GM23248 (cell line): ENCODE data around the gene NINL.
"Not testable (repeated sequence)": the region's sequence is repeated elsewhere in the genome, so short reads cannot be mapped to it uniquely, and the experiment has no call there.

Experiments
- EZH2 ChIP-seq: fragments of 200-600 bp; sonication (generic); IDR thresholded peaks from 2 replicates; pipeline ENCODE4 v1.6.1; 2018; ENCODE audit warnings: antibody characterized with exemption, mild to moderate bottlenecking; ENCODE audit not compliant: insufficient read depth, poor library complexity, severe bottlenecking
- EZH2phosphoT487 ChIP-seq: fragments of 200-600 bp; sonication (generic); IDR thresholded peaks from 2 replicates; pipeline ENCODE4 v1.6.1; 2018; ENCODE audit warnings: antibody characterized with exemption, moderate library complexity, mild to moderate bottlenecking, low read depth; ENCODE audit not compliant: insufficient read depth

- not testable (repeated sequence) for TF ChIP-seq EZH2, EZH2phosphoT487
These were observed 23.6 kb downstream of the NINL start for GRCh38 chr20:25561771-25562170.
